ENCODE measurements around the gene IRF5.
A peak's percentile ranks its signal among the peaks of the same experiment; 100 is the strongest.

IRF5 gene

DNA sequence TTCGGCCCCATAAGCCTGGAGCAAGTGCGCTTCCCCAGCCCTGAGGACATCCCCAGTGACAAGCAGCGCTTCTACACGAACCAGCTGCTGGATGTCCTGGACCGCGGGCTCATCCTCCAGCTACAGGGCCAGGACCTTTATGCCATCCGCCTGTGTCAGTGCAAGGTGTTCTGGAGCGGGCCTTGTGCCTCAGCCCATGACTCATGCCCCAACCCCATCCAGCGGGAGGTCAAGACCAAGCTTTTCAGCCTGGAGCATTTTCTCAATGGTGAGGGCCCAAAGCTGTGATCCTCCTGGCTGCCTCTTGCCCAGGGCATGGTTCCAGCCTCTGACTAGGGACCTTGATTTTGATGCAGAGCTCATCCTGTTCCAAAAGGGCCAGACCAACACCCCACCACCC, 10.1 kb downstream of the IRF5 start:
- ATAC-seq (ENCODE audit: low read depth) (no peak), DNase-seq (ENCODE audit: low spot score in 2 of 2) (no peak)
- Mint-ChIP-seq H3K9me3 (no peaks in the 10 kb centered on the region), H3K4me1 (peaks cover 9% of the 10 kb centered on the region), H3K27ac (peak overlapping the region; percentile 73), H3K36me3 (peaks cover 32% of the 10 kb centered on the region), H3K4me3 (no peak overlapping the region), H3K27me3 (no peaks in the 10 kb centered on the region)

GRCh38 chr7:128948312-128948973, 10.7 kb downstream of the IRF5 start:
- peak overlapping the region; percentile 73 for H3K27ac Mint-ChIP-seq
- DNase-seq (ENCODE audit: low spot score in 2 of 2) (no peak), ATAC-seq (ENCODE audit: low read depth) (no peak)
- H3K9me3 Mint-ChIP-seq, result no peaks in the 10 kb centered on the region
- H3K36me3 Mint-ChIP-seq, result peaks cover 34% of the 10 kb centered on the region
- peaks cover 15% of the 10 kb centered on the region for H3K4me1 Mint-ChIP-seq
- H3K4me3 Mint-ChIP-seq, result no peak overlapping the region
- no peaks in the 10 kb centered on the region for H3K27me3 Mint-ChIP-seq

GRCh38 chr7:128948976-128949760, 11.4 kb downstream of the IRF5 start:
- DNase-seq (ENCODE audit: low spot score in 2 of 2), result no peak
- H3K27me3 Mint-ChIP-seq, result no peaks in the 10 kb centered on the region
- peaks cover 31% of the 10 kb centered on the region for H3K36me3 Mint-ChIP-seq
- no peaks in the 10 kb centered on the region for H3K9me3 Mint-ChIP-seq
- ATAC-seq (ENCODE audit: low read depth), result no peak
- H3K4me3 Mint-ChIP-seq, result no peak overlapping the region
- peaks cover 20% of the 10 kb centered on the region for H3K4me1 Mint-ChIP-seq
- no peak overlapping the region for H3K27ac Mint-ChIP-seq

- DNase-seq (ENCODE audit: low spot score in 2 of 2), result no peak
- peak overlapping the region; percentile 50 for H3K27ac Mint-ChIP-seq
These were observed 13.6 kb downstream of the IRF5 start for GRCh38 chr7:128951296-128951695.

DNA sequence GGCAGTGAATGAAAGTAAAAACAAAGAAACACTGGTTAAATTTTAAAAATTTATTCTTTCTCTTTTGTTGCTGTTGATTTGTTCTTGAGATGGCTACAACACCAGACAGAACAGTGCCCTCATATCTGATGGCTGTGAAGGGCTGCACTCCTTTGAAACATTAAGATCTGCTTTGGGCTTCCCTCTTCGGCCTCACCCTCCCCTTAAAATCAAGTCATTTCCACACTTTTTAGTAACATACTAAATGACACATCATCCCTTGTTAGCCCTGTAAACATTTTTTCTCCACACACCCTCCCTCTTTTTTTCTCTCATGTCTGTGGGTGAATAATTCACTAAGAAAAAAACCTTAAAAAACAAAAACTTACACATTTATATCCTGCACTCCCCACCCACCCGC, 16.4 kb downstream of the IRF5 start:
- H3K4me3 Mint-ChIP-seq, result no peak overlapping the region
- no peaks in the 10 kb centered on the region for H3K9me3 Mint-ChIP-seq
- ATAC-seq (ENCODE audit: low read depth) (no peak), DNase-seq (ENCODE audit: low spot score in 2 of 2) (no peak)
- H3K27me3 Mint-ChIP-seq, result no peaks in the 10 kb centered on the region
- peaks cover 25% of the 10 kb centered on the region for H3K4me1 Mint-ChIP-seq
- peaks cover 33% of the 10 kb centered on the region for H3K36me3 Mint-ChIP-seq
- peak overlapping the region; percentile 98 for H3K27ac Mint-ChIP-seq

More at GRCh38 chr7:128951296-128951695, 13.6 kb downstream of the IRF5 start:
- Mint-ChIP-seq H3K4me3 (no peak overlapping the region), H3K4me1 (peaks cover 27% of the 10 kb centered on the region), H3K9me3 (no peaks in the 10 kb centered on the region), H3K27me3 (no peaks in the 10 kb centered on the region), H3K36me3 (peaks cover 29% of the 10 kb centered on the region)
- no peak for ATAC-seq (ENCODE audit: low read depth)

GRCh38 chr7:128954830-128955802, 17.4 kb downstream of the IRF5 start:
- no peaks in the 10 kb centered on the region for H3K27me3 Mint-ChIP-seq
- H3K4me3 Mint-ChIP-seq, result peak overlapping the region; percentile 71
- peaks cover 25% of the 10 kb centered on the region for H3K4me1 Mint-ChIP-seq
- peak overlapping the region; percentile 98 for H3K27ac Mint-ChIP-seq
- H3K9me3 Mint-ChIP-seq, result no peaks in the 10 kb centered on the region
- ATAC-seq (ENCODE audit: low read depth) (peak; percentile 93), DNase-seq (ENCODE audit: low spot score in 2 of 2) (peak in 1 of 2 donors; percentile 46)
- H3K36me3 Mint-ChIP-seq, result peaks cover 37% of the 10 kb centered on the region

- Mint-ChIP-seq H3K27me3 (no peaks in the 10 kb centered on the region), H3K4me3 (no peak overlapping the region), H3K36me3 (peaks cover 31% of the 10 kb centered on the region), H3K4me1 (peaks cover 25% of the 10 kb centered on the region), H3K27ac (peak overlapping the region; percentile 98), H3K9me3 (no peaks in the 10 kb centered on the region)
- no peak for ATAC-seq (ENCODE audit: low read depth)
- DNase-seq (ENCODE audit: low spot score in 2 of 2), result no peak
These were observed 18.3 kb downstream of the IRF5 start for GRCh38 chr7:128955981-128956380.

GRCh38 chr7:128959296-128959695, 21.6 kb downstream of the IRF5 start:
- no peak for ATAC-seq (ENCODE audit: low read depth)
- Mint-ChIP-seq H3K27ac (peak overlapping the region; percentile 98), H3K36me3 (peaks cover 36% of the 10 kb centered on the region), H3K9me3 (no peaks in the 10 kb centered on the region), H3K27me3 (no peaks in the 10 kb centered on the region), H3K4me1 (peaks cover 25% of the 10 kb centered on the region), H3K4me3 (no peak overlapping the region)
- no peak for DNase-seq (ENCODE audit: low spot score in 2 of 2)

GRCh38 chr7:128961030-128961659, 23.4 kb downstream of the IRF5 start:
- Mint-ChIP-seq H3K4me3 (no peak overlapping the region), H3K27me3 (no peaks in the 10 kb centered on the region), H3K9me3 (no peaks in the 10 kb centered on the region), H3K27ac (peak overlapping the region; percentile 93), H3K36me3 (peaks cover 45% of the 10 kb centered on the region), H3K4me1 (peaks cover 18% of the 10 kb centered on the region)
- DNase-seq (ENCODE audit: low spot score in 2 of 2), result no peak
- ATAC-seq (ENCODE audit: low read depth), result no peak

DNA sequence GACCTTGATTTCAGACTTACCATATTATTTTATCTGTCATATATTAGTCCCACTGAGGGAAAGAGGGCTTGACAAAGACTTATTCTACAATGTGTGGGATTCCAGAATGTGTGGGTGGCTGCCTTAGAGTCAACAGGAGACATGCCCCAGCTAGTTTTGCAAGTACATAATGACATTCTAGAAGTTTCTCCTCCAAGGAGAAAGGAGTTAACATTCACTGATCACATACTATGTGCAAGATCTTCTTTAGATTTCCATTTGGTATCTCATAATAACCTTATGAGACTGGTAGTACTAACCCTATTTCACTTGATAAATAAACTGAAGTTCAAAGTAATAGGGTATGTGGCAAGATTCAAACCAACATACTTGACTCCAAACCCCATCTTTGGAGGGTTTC, 25.2 kb downstream of the IRF5 start:
- H3K4me3 Mint-ChIP-seq, result no peak overlapping the region
- peak overlapping the region; percentile 93 for H3K27ac Mint-ChIP-seq
- H3K4me1 Mint-ChIP-seq, result peaks cover 16% of the 10 kb centered on the region
- H3K36me3 Mint-ChIP-seq, result peaks cover 41% of the 10 kb centered on the region
- no peaks in the 10 kb centered on the region for H3K27me3 Mint-ChIP-seq
- ATAC-seq (ENCODE audit: low read depth) (no peak), DNase-seq (ENCODE audit: low spot score in 2 of 2) (no peak)
- H3K9me3 Mint-ChIP-seq, result no peaks in the 10 kb centered on the region

DNA sequence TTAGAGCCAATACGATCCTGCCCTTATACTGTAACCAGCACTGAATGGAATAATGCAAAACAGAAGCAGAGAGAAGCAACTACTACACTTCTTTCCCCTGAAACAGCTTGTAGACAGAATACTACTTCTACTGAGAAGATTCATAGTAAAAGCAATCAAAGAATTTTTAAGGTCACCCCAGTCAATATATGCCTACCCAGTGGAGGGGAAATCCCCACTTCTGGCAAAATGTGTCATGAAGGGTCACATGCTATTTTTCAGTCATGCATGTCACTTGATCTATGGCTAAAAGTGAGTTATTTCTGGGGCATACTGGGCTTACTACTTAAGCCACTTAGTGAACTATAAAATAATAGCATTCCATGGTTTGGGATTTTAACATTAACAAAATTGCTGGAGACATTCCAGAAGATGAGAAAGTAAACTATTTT, 25.6 kb downstream of the IRF5 start:
- H3K27ac Mint-ChIP-seq, result peak overlapping the region; percentile 93
- peak; percentile 97 for ATAC-seq (ENCODE audit: low read depth)
- peaks cover 16% of the 10 kb centered on the region for H3K4me1 Mint-ChIP-seq
- H3K27me3 Mint-ChIP-seq, result no peaks in the 10 kb centered on the region
- H3K36me3 Mint-ChIP-seq, result peaks cover 41% of the 10 kb centered on the region
- H3K4me3 Mint-ChIP-seq, result no peak overlapping the region
- H3K9me3 Mint-ChIP-seq, result no peaks in the 10 kb centered on the region
- peak in 1 of 2 donors; percentile 56 for DNase-seq (ENCODE audit: low spot score in 2 of 2)

- H3K4me1 Mint-ChIP-seq, result peaks cover 3% of the 10 kb centered on the region
- peak overlapping the region; percentile 56 for H3K27ac Mint-ChIP-seq
These were observed 30.9 kb downstream of the IRF5 start for GRCh38 chr7:128968624-128969023.

GRCh38 chr7:128974241-128974934, 36.7 kb downstream of the IRF5 start:
- ATAC-seq (ENCODE audit: low read depth) (no peak), DNase-seq (ENCODE audit: low spot score in 2 of 2) (no peak)
- Mint-ChIP-seq H3K27ac (peak overlapping the region; percentile 60), H3K27me3 (no peaks in the 10 kb centered on the region), H3K4me3 (no peak overlapping the region), H3K36me3 (peaks cover 34% of the 10 kb centered on the region), H3K9me3 (no peaks in the 10 kb centered on the region), H3K4me1 (no peaks in the 10 kb centered on the region)

More at GRCh38 chr7:128968624-128969023, 30.9 kb downstream of the IRF5 start:
- Mint-ChIP-seq H3K36me3 (peaks cover 26% of the 10 kb centered on the region), H3K4me3 (no peak overlapping the region), H3K27me3 (no peaks in the 10 kb centered on the region), H3K9me3 (no peaks in the 10 kb centered on the region)
- ATAC-seq (ENCODE audit: low read depth) (no peak), DNase-seq (ENCODE audit: low spot score in 2 of 2) (no peak)

Data from memory B cell (primary cell).